GM20431 (cell line): Measurements from ENCODE around the gene TRANK1.
"Not testable (repeated sequence)": the region's sequence is repeated elsewhere in the genome, so short reads cannot be mapped to it uniquely, and the experiment has no call there.

Source experiments
- in situ Hi-C: fragments of 300-500 bp; cut with MseI, MboI; formaldehyde crosslinking; loops from one replicate; pipeline ENCODE4 v1.15.0; 2020; ENCODE audit warnings: low sequenced_read_pairs; ENCODE audit not compliant: unreplicated experiment

Gene TRANK1

DNA sequence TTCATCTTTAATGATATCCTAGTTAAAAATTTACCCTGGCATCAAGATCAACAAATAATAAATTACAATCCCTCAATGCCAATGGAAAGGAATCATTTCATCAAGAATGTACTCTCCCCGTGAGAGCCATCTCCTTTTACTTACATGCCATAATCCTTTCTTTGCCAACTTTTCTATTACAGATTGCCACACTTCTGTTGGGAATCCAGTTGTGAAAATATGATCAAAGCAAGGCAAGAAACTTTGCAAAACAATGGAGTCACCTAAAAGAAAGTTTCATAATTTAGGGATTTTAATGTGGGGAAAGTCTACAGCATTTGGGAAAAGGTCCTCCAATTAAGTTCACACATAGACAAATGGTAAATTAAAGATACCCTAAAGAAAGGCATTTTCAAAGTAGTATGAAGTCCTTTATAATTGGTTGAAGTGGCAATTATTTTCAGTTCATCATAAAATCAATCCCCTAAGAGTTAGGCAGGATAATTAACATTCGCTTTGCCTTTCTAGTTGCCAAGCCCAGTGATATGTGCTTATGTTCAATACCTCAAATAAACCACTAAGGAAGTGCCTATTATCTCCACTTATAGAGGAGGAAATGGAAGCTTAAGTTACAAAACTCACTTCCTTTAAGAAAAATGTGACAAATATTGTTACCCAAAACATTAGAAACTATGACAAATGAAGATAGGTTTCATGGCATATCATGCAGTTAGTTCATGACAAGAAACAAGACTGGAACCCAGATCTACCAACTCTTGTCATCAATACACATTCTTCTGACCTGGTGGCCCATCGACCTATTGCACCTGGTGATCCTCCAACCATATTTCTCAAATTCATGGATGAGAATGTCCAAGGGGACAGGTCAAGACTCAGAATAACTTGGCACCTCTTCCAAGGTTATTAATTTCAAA, 49.1 kb downstream of the TRANK1 start:
- in situ Hi-C loops, result no loop called here

DNA sequence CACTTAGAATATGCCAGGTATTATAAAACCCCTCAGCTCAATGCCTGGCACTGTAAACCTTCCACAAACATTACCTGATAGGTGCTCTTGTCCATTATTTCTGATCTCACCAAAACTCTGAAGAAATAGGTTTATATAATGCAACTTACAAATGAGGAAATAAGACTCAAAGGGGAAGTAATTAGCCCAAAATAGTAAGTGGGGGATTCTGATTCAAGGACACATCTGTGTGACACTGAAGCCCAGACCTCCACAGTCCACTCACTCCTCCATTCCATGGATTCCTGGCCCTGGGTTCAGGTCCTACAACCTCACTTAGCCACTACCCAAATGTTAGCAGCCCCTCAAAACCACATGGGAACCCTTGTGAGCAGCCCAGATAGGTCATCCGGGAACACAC, 49.9 kb downstream of the TRANK1 start:
- in situ Hi-C loops, result no loop called here

GRCh38 chr3:36893826-36894225, 51.0 kb downstream of the TRANK1 start:
- in situ Hi-C loops, result no loop called here

DNA sequence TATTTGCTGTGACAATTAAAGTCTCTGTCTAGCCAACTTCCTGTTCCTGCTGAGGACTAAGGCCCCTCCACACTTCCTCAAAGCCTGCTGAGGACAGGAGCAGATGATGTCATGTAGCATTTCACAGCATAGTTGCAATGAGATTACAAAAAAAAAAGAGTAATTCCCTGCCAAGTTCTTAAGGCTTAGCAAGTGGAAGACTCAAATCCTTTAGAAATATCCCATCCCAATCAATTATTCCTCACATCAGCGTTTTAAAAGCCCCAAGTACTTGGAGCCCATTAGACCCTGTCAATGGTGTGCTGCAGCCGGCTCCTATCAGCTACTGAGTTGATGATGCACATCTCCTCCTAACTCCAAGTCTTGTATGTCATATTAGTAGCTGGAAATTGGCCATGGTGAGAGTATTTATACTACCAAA, 51.7 kb downstream of the TRANK1 start:
- in situ Hi-C loops, result no loop called here

GRCh38 chr3:36892457-36893136, 52.3 kb downstream of the TRANK1 start:
- in situ Hi-C loops, result no loop called here

DNA sequence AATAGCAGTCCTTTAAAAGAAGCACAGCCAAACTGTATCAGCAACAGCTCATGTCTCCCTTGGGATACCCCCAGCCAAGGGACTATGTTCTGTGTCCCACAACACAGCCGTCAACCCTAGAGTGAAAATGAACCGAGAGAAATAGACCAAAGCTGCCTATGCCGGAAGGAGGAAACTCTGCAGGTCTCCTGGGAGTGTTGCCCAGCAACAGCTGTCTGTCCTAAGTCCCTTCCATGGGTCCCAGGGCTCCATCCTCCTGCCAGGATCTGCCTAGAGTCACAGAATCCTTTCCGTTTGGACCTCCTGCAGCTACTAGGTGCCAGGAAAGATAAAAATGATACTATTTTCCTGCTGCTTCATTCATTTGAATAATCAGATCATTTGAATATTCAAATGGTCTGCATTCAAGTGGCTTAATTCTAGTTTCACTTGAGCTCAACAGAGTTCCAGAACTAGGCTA, 53.1 kb downstream of the TRANK1 start:
- in situ Hi-C loops, result no loop called here

DNA sequence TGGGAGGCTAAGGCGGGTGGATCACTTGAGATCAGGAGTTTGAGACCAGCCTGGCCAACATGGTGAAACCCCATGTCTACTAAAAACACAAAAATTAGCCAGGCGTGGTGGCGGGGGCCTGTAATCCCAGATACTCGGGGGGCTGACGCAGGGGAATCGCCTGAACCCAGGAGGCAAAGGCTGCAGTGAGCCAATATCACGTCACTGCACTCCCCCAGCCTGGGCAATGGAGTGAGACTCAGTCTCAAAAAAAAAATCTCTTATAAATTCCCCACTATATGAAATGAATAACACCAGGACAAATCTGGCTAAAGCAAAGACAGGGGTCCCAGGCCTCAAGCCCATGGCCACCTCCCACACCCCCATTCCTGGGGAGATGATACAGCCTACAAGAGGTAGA, 53.8 kb downstream of the TRANK1 start:
- in situ Hi-C loops, result not testable (repeated sequence)

- in situ Hi-C loops, result no loop called here
Measured at GRCh38 chr3:36890261-36890660, 54.6 kb downstream of the TRANK1 start.

DNA sequence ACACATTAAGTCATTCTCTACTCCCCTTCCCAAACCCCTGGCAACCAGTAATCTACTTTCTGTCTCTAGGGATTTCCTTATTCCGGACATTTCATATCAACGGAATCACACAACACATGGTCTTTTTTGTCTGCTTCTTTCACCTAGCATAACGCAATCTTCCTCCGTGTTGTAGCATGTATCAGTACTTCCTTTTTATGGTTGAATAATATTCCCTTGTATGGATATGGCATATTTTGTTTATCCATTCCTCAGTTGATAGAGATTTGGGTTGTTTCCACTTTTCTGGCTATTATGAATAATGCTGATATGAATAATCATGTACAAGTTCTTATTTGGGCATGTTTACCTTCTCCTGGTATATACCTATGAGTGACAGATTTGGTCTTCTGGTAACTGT, 63.1 kb downstream of the TRANK1 start:
- in situ Hi-C loops, result no loop called here

GRCh38 chr3:36879842-36880241, 65.0 kb downstream of the TRANK1 start:
- in situ Hi-C loops, result not testable (repeated sequence)

GRCh38 chr3:36877930-36878685, 66.7 kb downstream of the TRANK1 start:
- in situ Hi-C loops, result no loop called here

DNA sequence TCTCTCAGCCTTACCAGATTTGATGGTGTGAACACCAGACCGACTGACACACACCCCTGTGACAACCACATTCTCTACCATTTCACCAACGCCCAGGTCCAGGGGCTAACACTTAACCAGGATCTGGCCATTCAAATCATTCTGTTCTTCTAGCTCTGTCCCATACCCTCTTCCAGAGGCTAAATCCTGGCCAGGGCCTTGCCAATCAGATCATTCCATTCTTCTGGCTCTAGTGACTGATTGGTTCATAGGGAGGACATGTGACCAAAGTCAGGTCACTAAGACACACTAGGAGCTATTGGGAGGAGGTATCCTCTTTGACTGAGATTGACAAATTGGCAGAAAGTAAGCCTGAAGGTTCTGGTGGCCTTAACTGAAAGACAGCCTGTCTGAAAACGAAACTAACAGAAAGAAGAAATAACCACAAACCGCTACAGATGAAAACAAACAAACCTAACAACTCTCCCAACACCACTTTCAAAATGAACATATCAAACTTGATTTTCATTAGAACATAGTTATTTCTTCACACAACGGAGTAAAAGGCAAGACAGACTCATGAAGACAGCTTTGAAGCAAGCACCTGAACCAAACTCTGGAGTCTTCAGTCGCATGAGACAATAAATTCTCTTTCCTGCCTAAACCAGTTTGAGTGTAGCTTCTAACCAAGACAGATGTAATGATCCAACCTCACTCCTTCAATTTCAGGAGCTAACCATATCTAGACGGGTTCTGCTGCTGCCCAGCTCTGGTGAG, 68.5 kb downstream of the TRANK1 start:
- in situ Hi-C loops, result no loop called here

GRCh38 chr3:36875397-36875796, 69.5 kb downstream of the TRANK1 start:
- in situ Hi-C loops, result no loop called here

DNA sequence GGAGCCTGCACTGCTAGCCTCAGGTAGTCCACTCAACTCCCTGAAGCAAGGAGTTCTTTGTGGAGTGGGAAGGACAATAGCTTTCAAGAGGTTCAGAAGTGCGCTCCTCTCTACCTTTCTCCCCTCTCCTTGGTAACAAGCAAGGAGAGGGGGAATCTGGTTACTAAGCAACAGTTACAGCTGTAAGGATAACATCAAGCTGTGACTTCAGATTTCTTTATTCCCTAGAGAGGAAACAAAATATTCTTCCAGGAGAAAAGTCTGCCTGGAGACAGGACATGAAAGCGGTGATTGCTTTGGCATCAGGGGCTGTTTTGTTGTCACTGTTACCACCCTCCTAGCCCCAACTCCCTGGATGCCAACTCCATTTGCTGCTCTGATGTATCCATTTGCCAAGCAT, 70.4 kb downstream of the TRANK1 start:
- in situ Hi-C loops, result no loop called here

GRCh38 chr3:36871379-36872126, 73.3 kb downstream of the TRANK1 start:
- in situ Hi-C loops, result no loop called here

- in situ Hi-C loops, result loop anchor here (10.0 kb wide), 1 partner anchor 134 kb away; no protein-coding TSS in a partner anchor
Measured at GRCh38 chr3:36868614-36869436, 76.0 kb downstream of the TRANK1 start.

DNA sequence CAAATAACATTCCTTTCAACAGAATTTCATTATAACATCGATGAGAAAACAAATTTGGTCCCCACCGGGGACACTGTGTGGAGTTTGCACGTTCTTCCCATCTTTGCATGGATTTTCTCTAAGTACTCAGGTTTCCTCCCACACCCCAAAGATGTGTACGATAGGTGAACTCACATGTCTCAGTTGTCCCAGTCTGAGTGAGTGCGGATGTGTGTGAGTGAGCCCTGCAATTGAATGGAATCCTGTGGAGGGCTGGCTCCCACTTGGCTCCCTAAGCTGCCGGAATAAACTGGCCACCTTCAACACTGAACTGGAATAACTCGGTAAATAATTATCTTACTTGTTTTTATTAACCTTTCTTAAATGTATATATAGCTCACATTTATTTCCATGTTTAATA, 77.0 kb downstream of the TRANK1 start:
- in situ Hi-C loops, result loop anchor here (10.0 kb wide), 1 partner anchor 133 kb away; no protein-coding TSS in a partner anchor

DNA sequence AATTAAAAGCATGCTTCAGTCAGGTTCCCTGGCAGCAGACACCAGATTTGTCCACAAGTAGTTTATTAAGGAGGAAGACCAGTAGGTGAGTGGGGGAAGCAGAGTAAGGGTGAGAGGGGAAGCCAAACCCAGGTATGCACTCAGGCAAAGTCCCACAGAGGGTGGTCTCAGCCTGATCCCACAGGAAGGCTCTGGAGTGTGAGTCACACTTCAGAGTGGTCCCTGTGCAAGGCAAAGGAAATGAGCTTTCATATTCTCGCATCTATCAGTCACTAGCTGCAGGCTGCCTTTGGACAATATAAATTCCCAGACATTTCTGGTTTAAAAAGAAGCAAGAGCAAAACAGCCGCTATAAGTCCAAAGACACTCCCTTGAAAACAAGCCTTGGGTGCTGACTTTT, 78.5 kb downstream of the TRANK1 start:
- in situ Hi-C loops, result loop anchor here (10.0 kb wide), 1 partner anchor 132 kb away; no protein-coding TSS in a partner anchor
